ENCODE data around the gene LKAAEAR1.

LKAAEAR1 gene

GRCh38 chr20:64057628-64058498 lies 26.3 kb downstream of the LKAAEAR1 start:
- DNase-seq (ENCODE audit: low read depth) = peak; percentile 79
- H3K4me3 ChIP-seq (ENCODE audit: low read depth, low read length) = no peak overlapping the region
- TF ChIP-seq MYC (IDR thresholded peaks at IDR 0.05; ENCODE audit: low read depth, low read length) = no peak
- TF ChIP-seq, protein P1, sequence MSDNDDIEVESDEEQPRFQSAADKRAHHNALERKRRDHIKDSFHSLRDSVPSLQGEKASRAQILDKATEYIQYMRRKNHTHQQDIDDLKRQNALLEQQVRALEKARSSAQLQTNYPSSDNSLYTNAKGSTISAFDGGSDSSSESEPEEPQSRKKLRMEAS (IDR thresholded peaks at IDR 0.05; ENCODE audit: low read depth, low read length) = 0 out of 2 replicates have a peak, but pooled peaks have one; percentile 10
- no peak for TF ChIP-seq POLR2A (IDR thresholded peaks at IDR 0.05; ENCODE audit: extremely low read depth, insufficient read length)
- TF ChIP-seq, protein P2, sequence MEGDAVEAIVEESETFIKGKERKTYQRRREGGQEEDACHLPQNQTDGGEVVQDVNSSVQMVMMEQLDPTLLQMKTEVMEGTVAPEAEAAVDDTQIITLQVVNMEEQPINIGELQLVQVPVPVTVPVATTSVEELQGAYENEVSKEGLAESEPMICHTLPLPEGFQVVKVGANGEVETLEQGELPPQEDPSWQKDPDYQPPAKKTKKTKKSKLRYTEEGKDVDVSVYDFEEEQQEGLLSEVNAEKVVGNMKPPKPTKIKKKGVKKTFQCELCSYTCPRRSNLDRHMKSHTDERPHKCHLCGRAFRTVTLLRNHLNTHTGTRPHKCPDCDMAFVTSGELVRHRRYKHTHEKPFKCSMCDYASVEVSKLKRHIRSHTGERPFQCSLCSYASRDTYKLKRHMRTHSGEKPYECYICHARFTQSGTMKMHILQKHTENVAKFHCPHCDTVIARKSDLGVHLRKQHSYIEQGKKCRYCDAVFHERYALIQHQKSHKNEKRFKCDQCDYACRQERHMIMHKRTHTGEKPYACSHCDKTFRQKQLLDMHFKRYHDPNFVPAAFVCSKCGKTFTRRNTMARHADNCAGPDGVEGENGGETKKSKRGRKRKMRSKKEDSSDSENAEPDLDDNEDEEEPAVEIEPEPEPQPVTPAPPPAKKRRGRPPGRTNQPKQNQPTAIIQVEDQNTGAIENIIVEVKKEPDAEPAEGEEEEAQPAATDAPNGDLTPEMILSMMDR (IDR thresholded peaks at IDR 0.05; ENCODE audit: low read depth, low read length) = peak; percentile 83

DNA sequence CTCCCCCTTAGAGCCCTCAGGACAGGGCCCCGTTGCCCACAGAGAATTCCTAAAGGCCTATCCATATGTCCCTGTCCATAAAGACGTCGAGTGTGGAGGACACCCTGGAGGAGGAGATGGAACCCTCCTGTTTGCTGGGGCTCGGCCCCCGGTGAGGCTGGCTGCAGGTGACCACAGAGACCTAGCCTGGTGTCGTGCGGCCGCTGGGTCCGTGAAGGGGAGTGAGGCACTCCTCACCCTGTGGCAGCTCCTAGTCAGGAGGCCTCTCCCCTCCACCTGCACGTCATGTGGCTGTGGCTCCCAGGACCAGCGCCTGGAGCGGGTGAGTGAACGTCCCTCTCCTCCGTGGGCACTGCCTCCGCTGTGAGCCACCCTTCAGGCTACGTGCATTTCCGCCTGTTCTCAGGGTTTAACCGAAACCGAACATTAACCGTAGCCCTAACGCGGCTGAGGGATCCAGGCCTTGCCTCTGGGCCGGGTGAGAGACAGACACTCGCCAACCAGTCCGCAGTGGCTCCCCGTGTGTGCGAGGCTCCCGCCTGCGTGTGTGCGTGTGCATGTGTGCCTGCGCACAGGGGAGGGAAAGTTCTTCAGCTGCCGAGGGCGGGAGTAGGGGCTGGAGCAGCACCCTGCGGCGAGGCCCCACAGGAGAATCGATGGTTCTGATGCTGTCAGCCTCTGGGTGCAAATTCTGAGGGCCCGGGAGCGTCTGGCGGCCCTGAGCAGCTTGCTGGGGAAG lies 27.1 kb downstream of the LKAAEAR1 start:
- H3K4me3 ChIP-seq (ENCODE audit: low read depth, low read length) = no peak overlapping the region
- TF ChIP-seq, protein P1 (IDR thresholded peaks at IDR 0.05; ENCODE audit: low read depth, low read length) = no peak
- TF ChIP-seq, protein P2 (IDR thresholded peaks at IDR 0.05; ENCODE audit: low read depth, low read length) = no peak
- TF ChIP-seq MYC (IDR thresholded peaks at IDR 0.05; ENCODE audit: low read depth, low read length) (no peak), POLR2A (IDR thresholded peaks at IDR 0.05; ENCODE audit: extremely low read depth, insufficient read length) (no peak)

DNA sequence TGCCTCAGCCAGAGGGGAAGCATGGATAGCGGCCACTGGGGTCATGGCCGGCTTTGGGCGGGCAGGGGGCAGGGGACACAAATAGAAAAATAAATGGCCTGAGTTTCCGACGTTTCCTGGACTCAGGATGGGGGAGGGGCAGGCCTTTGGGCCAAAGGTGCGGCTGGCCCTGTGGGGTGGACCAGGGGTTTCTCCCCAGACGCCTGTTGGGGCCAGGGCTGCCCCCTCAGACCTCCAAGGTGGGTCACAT lies 27.6 kb downstream of the LKAAEAR1 start:
- TF ChIP-seq, protein P2 (IDR thresholded peaks at IDR 0.05; ENCODE audit: low read depth, low read length) = no peak
- TF ChIP-seq POLR2A (IDR thresholded peaks at IDR 0.05; ENCODE audit: extremely low read depth, insufficient read length) (no peak), MYC (IDR thresholded peaks at IDR 0.05; ENCODE audit: low read depth, low read length) (no peak)
- TF ChIP-seq, protein P1 (IDR thresholded peaks at IDR 0.05; ENCODE audit: low read depth, low read length) = no peak
- no peak for DNase-seq (ENCODE audit: low read depth)
- H3K4me3 ChIP-seq (ENCODE audit: low read depth, low read length) = no peak overlapping the region

More for the DNA sequence above, 27.1 kb downstream of the LKAAEAR1 start:
- DNase-seq (ENCODE audit: low read depth) = no peak

- H3K4me3 ChIP-seq (ENCODE audit: low read depth, low read length) = no peak overlapping the region
- peak; percentile 50 for DNase-seq (ENCODE audit: low read depth)
These were observed 28.1 kb downstream of the LKAAEAR1 start for GRCh38 chr20:64055893-64056638.

DNA sequence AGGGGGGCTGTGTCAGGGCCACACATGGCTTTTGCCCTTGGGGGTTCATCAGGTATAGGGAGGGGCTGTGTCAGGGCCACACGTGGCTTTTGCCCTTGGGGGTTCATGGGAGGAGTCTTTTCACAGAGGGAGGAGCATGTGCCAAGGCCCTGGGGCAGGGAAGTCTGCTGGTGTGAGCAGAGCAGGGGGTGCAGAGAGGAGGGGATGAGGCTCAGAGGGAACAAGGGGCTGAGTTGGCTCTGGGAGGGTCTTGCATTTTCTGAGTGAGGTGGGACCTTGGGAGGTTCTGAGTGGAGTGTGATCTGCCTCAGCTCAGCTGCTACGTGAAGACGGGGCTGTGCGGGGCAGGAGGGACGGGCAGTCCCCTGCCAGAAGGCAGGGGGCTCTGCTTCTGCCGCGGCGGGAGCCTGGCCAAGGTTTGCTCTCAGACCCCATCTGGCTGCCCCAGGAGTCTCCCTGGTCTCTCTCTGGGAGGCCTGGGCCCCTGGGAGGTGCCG lies 28.8 kb downstream of the LKAAEAR1 start:
- no peak overlapping the region for H3K4me3 ChIP-seq (ENCODE audit: low read depth, low read length)
- TF ChIP-seq MYC (IDR thresholded peaks at IDR 0.05; ENCODE audit: low read depth, low read length) (no peak), POLR2A (IDR thresholded peaks at IDR 0.05; ENCODE audit: extremely low read depth, insufficient read length) (no peak)
- TF ChIP-seq, protein P1 (IDR thresholded peaks at IDR 0.05; ENCODE audit: low read depth, low read length) = no peak
- DNase-seq (ENCODE audit: low read depth) = no peak

More at GRCh38 chr20:64055893-64056638, 28.1 kb downstream of the LKAAEAR1 start:
- no peak for TF ChIP-seq POLR2A (IDR thresholded peaks at IDR 0.05; ENCODE audit: extremely low read depth, insufficient read length)
- no peak for TF ChIP-seq MYC (IDR thresholded peaks at IDR 0.05; ENCODE audit: low read depth, low read length)
- TF ChIP-seq, protein P1 (IDR thresholded peaks at IDR 0.05; ENCODE audit: low read depth, low read length) = no peak
- TF ChIP-seq, protein P2 (IDR thresholded peaks at IDR 0.05; ENCODE audit: low read depth, low read length) = no peak
